ENCODE measurements around the gene TSPAN9. TPM values are rescaled to one million over a fixed set of nuclear protein-coding genes. Genes with fewer than 3 reads are reported as not detected.

TSPAN9 gene
- total RNA-seq, 1 experiment from 2014 or later: 13.2 TPM

- intact Hi-C loops (cut with micrococcal nuclease): no loop called here
- Histone ChIP-seq H3K9ac (ENCODE audit: low read length) (no peak overlapping the region), H3K79me2 (ENCODE audit: insufficient read depth, low read length) (no peaks in the 10 kb centered on the region), H2AFZ (ENCODE audit: low read depth, low read length, poor library complexity, severe bottlenecking) (no peak overlapping the region), H4K20me1 (ENCODE audit: insufficient read depth) (no peaks in the 10 kb centered on the region), H3K36me3 (ENCODE audit: control insufficient read depth in 1 of 2, insufficient read depth in 2 of 2, low read length in 2 of 2) (no peaks in the 10 kb centered on the region), H3K4me2 (ENCODE audit: low read length) (no peak overlapping the region), H3K4me3 (replicated peaks in 1 of 2; ENCODE audit: low read depth in 1 of 2, low read length in 2 of 2) (no peak overlapping the region), H3K27ac (ENCODE audit: low read depth, low read length) (no peak overlapping the region), H3K27me3 (ENCODE audit: insufficient read depth, low read length) (no peaks in the 10 kb centered on the region), H3K4me1 (ENCODE audit: control insufficient read depth in 1 of 2, insufficient read depth in 2 of 2, low read length in 2 of 2) (peaks cover 0 to 5% of the 10 kb centered on the region in 2 experiments; a peak in 2 of 4 replicates), H3K9me2 (ENCODE audit: insufficient read depth) (no peaks in the 10 kb centered on the region), H3K9me3 (ENCODE audit: control insufficient read depth in 1 of 2, insufficient read depth in 1 of 2, low read depth in 1 of 2, low read length in 2 of 2) (no peaks in the 10 kb centered on the region)
- RAD21 ChIA-PET (ENCODE audit: low non-redundant PET in 1 of 2, low total read pairs in 2 of 2, uncharacterized antibody in 2 of 2, unreplicated experiment in 2 of 2): interaction anchor here in 1 of 2 experiments (0.6 kb wide), 1 partner anchor 8 kb away, joined by 3 read pairs; no protein-coding TSS in a partner anchor
- POLR2A ChIA-PET: no interaction called here
- DNase-seq (ENCODE audit: low read depth, low spot score) (no peak), ATAC-seq (no peak)
- no peak for TF ChIP-seq TCF7L2 (IDR thresholded peaks at IDR 0.05; ENCODE audit: borderline replicate concordance, extremely low read depth, insufficient read depth, insufficient read length)
- TF ChIP-seq, protein P1, sequence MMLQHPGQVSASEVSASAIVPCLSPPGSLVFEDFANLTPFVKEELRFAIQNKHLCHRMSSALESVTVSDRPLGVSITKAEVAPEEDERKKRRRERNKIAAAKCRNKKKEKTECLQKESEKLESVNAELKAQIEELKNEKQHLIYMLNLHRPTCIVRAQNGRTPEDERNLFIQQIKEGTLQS (IDR thresholded peaks at IDR 0.05): no peak
- no TSS peak for BruUV-seq (replicated peaks)
- CTCF ChIA-PET: no interaction called here
Measured at GRCh38 chr12:3190101-3190500, 112.9 kb downstream of the TSPAN9 start.

DNA sequence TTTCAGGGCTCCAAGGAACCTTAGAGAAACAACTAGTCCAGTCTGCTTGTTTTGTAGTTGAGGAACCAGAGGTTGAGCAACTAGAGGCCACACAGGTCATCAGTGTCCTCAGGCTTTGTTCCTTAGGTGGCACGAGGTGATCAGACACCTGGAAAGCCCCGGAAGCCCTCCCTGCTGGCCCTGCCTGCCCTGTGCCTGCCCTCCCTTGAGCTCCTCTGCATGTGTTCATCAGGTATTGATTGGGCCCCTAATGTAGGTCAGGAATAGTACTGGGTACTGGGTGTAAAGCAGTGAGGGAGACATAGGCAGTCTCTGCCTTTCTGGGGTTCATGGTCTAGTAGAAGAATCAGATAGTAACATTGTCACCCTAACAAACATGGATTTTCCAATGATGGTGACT, 114.3 kb downstream of the TSPAN9 start:
- Histone ChIP-seq H3K27ac (ENCODE audit: low read depth, low read length) (no peak overlapping the region), H3K79me2 (ENCODE audit: insufficient read depth, low read length) (no peaks in the 10 kb centered on the region), H3K27me3 (ENCODE audit: insufficient read depth, low read length) (no peaks in the 10 kb centered on the region), H3K36me3 (ENCODE audit: control insufficient read depth in 1 of 2, insufficient read depth in 2 of 2, low read length in 2 of 2) (no peaks in the 10 kb centered on the region), H3K9me2 (ENCODE audit: insufficient read depth) (no peaks in the 10 kb centered on the region), H4K20me1 (ENCODE audit: insufficient read depth) (no peaks in the 10 kb centered on the region), H3K4me3 (replicated peaks in 1 of 2; ENCODE audit: low read depth in 1 of 2, low read length in 2 of 2) (no peak overlapping the region), H3K4me1 (ENCODE audit: control insufficient read depth in 1 of 2, insufficient read depth in 2 of 2, low read length in 2 of 2) (peaks cover 0 to 7% of the 10 kb centered on the region in 2 experiments; a peak in 1 of 4 replicates), H3K9ac (ENCODE audit: low read length) (no peak overlapping the region), H3K4me2 (ENCODE audit: low read length) (no peak overlapping the region), H3K9me3 (ENCODE audit: control insufficient read depth in 1 of 2, insufficient read depth in 1 of 2, low read depth in 1 of 2, low read length in 2 of 2) (no peaks in the 10 kb centered on the region), H2AFZ (ENCODE audit: low read depth, low read length, poor library complexity, severe bottlenecking) (no peak overlapping the region)
- POLR2A ChIA-PET: no interaction called here
- no TSS peak for BruUV-seq (replicated peaks)
- CTCF ChIA-PET: no interaction called here
- no peak for ATAC-seq
- RAD21 ChIA-PET (ENCODE audit: low non-redundant PET in 1 of 2, low total read pairs in 2 of 2, uncharacterized antibody in 2 of 2, unreplicated experiment in 2 of 2): no interaction called here
- intact Hi-C loops (cut with micrococcal nuclease): no loop called here
- DNase-seq (ENCODE audit: low read depth, low spot score): no peak
- TF ChIP-seq EZH2phosphoT487 (IDR thresholded peaks at IDR 0.05; ENCODE audit: borderline replicate concordance) (no peak), SIN3A (IDR thresholded peaks at IDR 0.05; ENCODE audit: low read depth) (no peak), MAX (IDR thresholded peaks at IDR 0.05) (no peak), JUND (IDR thresholded peaks at IDR 0.05) (no peak), FOSL1 (IDR thresholded peaks at IDR 0.05; ENCODE audit: low read depth) (no peak), SP1 (IDR thresholded peaks at IDR 0.05; ENCODE audit: low read depth) (no peak), TCF7L2 (IDR thresholded peaks at IDR 0.05; ENCODE audit: borderline replicate concordance, extremely low read depth, insufficient read depth, insufficient read length) (no peak), ZNF274 (IDR thresholded peaks at IDR 0.05; ENCODE audit: low read depth, low read length) (no peak), RAD21 (IDR thresholded peaks at IDR 0.05; ENCODE audit: low read depth) (no peak), CBX3 (IDR thresholded peaks at IDR 0.05; ENCODE audit: low read depth) (no peak), CEBPB (IDR thresholded peaks at IDR 0.05; ENCODE audit: low read depth) (no peak), ZBTB33 (IDR thresholded peaks at IDR 0.05; ENCODE audit: extremely low read depth, insufficient replicate concordance, low read length) (no peak), SRF (IDR thresholded peaks at IDR 0.05; ENCODE audit: low read depth) (no peak), EZH2 (IDR thresholded peaks at IDR 0.05) (no peak), POLR2A (IDR thresholded peaks at IDR 0.05; ENCODE audit: borderline replicate concordance, extremely low read depth, insufficient read depth, insufficient read length) (no peak), ZFX (IDR thresholded peaks at IDR 0.05) (no peak)
- TF ChIP-seq, protein P1 (IDR thresholded peaks at IDR 0.05): no peak
- TF ChIP-seq, protein P2, sequence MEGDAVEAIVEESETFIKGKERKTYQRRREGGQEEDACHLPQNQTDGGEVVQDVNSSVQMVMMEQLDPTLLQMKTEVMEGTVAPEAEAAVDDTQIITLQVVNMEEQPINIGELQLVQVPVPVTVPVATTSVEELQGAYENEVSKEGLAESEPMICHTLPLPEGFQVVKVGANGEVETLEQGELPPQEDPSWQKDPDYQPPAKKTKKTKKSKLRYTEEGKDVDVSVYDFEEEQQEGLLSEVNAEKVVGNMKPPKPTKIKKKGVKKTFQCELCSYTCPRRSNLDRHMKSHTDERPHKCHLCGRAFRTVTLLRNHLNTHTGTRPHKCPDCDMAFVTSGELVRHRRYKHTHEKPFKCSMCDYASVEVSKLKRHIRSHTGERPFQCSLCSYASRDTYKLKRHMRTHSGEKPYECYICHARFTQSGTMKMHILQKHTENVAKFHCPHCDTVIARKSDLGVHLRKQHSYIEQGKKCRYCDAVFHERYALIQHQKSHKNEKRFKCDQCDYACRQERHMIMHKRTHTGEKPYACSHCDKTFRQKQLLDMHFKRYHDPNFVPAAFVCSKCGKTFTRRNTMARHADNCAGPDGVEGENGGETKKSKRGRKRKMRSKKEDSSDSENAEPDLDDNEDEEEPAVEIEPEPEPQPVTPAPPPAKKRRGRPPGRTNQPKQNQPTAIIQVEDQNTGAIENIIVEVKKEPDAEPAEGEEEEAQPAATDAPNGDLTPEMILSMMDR (IDR thresholded peaks at IDR 0.05 in 2 of 3, conservative IDR thresholded peaks at IDR 0.05 in 1 of 3; ENCODE audit: borderline replicate concordance in 1 of 3, insufficient read depth in 1 of 3, low read depth in 2 of 3, low read length in 2 of 3): no peak

Measured in HCT116 (cell line).